GM18505 (cell line): ENCODE measurements around the gene PSMD13.

Experiments used
- ATAC-seq: cut with Tn5 transposase; IDR thresholded peaks from one replicate; pipeline ENCODE4 v1.9.1; 2021; ENCODE audit not compliant: unreplicated experiment
- POLR2A ChIP-seq: IDR thresholded peaks from 4 replicates; pipeline ENCODE4 v1.6.1; 2011; ENCODE audit warnings: borderline replicate concordance; ENCODE audit not compliant: insufficient read depth, insufficient read length; ENCODE audit errors: extremely low read depth

Gene PSMD13

DNA sequence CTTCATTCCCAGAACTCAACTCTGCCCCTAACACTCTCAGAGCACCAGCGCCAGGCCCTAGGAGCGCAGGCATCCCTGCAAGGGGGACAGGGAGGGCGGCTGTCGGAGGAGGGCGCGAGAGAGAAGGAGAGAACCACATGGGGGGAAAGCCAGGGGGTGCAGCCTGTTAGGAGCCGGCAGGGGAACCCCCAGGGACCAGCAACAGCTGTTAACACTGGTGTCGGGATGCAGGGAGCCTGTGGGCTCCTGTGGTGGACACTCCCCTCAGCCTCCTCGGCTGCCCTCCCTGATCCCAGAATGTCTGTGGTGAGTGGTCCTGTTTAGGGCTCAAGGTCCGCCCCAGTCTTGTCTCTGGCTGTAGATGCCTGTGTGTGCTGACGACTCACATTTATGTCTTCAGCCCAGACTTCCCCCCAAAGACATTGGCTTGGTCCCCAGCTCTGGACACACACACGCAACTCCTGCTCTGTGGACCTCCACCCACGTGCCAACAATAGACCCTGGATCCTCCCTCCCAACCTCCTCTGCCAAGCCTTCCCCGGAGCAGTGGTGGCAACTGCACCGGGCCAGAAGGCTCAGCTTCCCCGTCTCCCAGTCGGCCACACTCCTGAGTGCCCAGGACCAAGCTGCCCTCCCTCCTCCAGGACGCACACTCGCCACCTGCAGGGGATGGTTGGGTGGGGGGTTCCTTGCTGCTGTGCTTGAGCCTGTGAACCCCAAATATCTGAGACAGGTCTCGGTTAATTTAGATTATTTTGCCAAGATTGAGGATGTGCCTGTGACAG is 63.4 kb downstream of the PSMD13 start:
- no peak for ATAC-seq
- no peak for TF ChIP-seq POLR2A
